AG04450 (cell line): ENCODE data around the gene CDC5L. TPM values are rescaled to one million over a fixed set of nuclear protein-coding genes. Genes with fewer than 3 reads are reported as not detected.

Experiments used
- CTCF ChIA-PET: fragments of 300-600, 350-600 bp; formaldehyde crosslinking; extraction: SDS; loops from one replicate; lab custom pipeline; 2022; ENCODE audit warnings: antibody characterized with exemption, inconsistent platforms; lab: Charles Lee
- POLR2A ChIA-PET: fragments of 350-600 bp; formaldehyde crosslinking; extraction: SDS; loops from one replicate; lab custom pipeline; 2021; ENCODE audit warnings: antibody characterized with exemption, inconsistent platforms; lab: Yijun Ruan, JAX
- DNase-seq: peaks from one replicate; pipeline ENCODE4 v3.0.0-alpha.2; 2011; ENCODE audit warnings: low read depth, low spot score
- H3K27ac ChIP-seq: one replicate; pipeline ENCODE4 v1.5.1; 2012; ENCODE audit warnings: low read depth, low read length, control low read depth
- H3K27me3 ChIP-seq: one replicate; pipeline ENCODE4 v1.6.0; 2012; ENCODE audit warnings: low read length; ENCODE audit not compliant: control insufficient read depth, insufficient read depth
- H3K4me3 ChIP-seq: 2 replicates; pipeline ENCODE4 v1.5.1; 2011; ENCODE audit warnings: mild to moderate bottlenecking, low read depth, low read length, control low read depth
- H3K9me3 ChIP-seq: 2 replicates; pipeline ENCODE4 v1.5.1; 2012; ENCODE audit warnings: low read length; ENCODE audit not compliant: control insufficient read depth, insufficient read depth
- polyA plus RNA-seq: library from polyadenylated mRNA; depleted of rRNA; stranded (reverse); fragments of >200 nt; gene quantifications from 2 replicates; pipeline ENCODE4 v1.2.3, GENCODE V29; 2011
- TF ChIP-seq, protein P1 (sequence below): IDR thresholded peaks from 2 replicates; pipeline ENCODE4 v1.5.1; 2011; ENCODE audit warnings: low read depth, low read length, control low read depth, inconsistent platforms

The CDC5L gene
- polyA plus RNA-seq, 1 experiment: 22.4 TPM

DNA sequence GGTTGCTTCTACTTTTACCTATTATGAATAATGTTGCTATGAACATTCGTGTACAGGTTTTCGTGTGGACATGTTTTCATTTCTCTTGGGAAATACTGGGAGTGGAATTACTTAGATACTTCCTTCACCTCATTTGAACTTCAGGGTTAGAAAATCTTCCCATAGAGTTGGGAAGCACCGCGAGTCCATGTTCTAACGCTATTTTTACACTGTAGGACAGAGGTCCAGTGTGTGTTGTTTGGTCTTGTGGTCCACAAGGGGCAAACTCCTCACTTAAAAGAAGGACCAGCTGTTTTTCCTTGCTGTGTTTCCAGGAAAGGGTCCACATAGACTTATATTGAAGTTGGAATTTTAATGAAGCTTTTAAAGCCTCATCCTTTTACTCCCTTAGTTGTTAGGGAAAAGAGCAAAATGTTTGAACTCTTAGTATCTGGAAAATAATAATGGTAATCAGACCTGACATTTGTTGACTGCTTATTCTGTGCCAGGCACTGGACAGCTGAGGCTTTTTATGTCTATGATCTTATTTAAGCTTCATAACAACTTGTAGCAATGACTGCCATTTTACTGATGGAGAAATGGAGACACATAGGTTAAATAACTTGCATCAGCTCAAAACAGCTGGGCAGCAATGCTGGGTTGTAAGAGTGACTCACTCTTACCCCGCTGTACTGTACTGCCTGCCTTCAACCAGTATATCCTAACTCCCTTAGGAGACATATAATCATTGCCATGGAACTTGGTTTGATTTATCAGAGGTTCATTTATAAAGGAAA, 52.0 kb downstream of the CDC5L start:
- CTCF ChIA-PET: interaction anchor here (0.7 to 2.1 kb wide), 6 partner anchors 8 to 216 kb away, joined by 3 to 27 read pairs (median 4); no protein-coding TSS in a partner anchor
- POLR2A ChIA-PET: interaction anchor here (1.1 kb wide), 1 partner anchor 11 kb away, joined by 8 read pairs; no protein-coding TSS in a partner anchor
- no peaks in the 10 kb centered on the region for H3K27me3 ChIP-seq
- H3K9me3 ChIP-seq: peaks cover 5% of the 10 kb centered on the region
- H3K27ac ChIP-seq: no peak overlapping the region
- H3K4me3 ChIP-seq: no peak overlapping the region
- DNase-seq: peak; percentile 44
- TF ChIP-seq, protein P1, sequence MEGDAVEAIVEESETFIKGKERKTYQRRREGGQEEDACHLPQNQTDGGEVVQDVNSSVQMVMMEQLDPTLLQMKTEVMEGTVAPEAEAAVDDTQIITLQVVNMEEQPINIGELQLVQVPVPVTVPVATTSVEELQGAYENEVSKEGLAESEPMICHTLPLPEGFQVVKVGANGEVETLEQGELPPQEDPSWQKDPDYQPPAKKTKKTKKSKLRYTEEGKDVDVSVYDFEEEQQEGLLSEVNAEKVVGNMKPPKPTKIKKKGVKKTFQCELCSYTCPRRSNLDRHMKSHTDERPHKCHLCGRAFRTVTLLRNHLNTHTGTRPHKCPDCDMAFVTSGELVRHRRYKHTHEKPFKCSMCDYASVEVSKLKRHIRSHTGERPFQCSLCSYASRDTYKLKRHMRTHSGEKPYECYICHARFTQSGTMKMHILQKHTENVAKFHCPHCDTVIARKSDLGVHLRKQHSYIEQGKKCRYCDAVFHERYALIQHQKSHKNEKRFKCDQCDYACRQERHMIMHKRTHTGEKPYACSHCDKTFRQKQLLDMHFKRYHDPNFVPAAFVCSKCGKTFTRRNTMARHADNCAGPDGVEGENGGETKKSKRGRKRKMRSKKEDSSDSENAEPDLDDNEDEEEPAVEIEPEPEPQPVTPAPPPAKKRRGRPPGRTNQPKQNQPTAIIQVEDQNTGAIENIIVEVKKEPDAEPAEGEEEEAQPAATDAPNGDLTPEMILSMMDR: no peak

DNA sequence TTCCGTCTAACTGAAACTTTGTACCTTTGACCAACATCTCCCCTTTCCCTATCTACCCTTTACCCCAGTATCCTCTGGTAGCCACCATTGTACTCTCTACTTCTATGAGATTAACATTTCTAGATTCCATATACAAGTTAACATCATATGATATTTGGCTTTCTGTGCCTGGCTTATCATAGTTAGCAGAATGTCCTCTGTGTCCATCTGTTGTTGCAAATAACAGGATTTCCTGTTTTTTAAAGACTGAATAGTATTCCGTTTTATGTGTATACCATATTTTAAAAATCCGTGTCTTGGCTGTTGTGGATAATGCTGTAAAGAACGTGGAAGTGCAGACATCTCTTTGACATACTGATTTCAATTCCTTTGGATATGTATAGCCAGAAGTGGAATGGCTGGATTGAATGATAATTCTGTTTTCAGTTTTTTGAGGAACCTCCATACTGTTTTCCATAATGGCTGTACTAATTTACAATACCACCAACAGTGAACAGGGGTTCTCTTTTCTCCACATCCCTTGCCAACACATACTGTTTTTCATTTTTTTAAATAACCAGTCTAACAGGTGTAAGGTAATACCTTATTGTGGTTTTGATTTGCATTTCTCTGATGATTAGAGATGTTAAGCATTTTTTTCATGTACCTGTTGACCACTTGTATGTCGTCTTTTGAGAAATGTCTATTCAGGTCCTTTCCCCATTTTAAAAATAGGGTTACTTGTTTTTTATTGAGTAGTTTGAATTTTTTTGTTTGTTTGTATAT, 53.8 kb downstream of the CDC5L start:
- no peak for DNase-seq
- TF ChIP-seq, protein P1: no peak
- H3K27ac ChIP-seq: no peak overlapping the region
- ChIA-PET CTCF (interaction anchor here (1.6 to 6.4 kb wide), 4 partner anchors 10 to 29 kb away, joined by 4 to 64 read pairs (median 18); no protein-coding TSS in a partner anchor), POLR2A (no interaction called here)
- peaks cover 5% of the 10 kb centered on the region for H3K9me3 ChIP-seq
- no peaks in the 10 kb centered on the region for H3K27me3 ChIP-seq
- H3K4me3 ChIP-seq: no peak overlapping the region

DNA sequence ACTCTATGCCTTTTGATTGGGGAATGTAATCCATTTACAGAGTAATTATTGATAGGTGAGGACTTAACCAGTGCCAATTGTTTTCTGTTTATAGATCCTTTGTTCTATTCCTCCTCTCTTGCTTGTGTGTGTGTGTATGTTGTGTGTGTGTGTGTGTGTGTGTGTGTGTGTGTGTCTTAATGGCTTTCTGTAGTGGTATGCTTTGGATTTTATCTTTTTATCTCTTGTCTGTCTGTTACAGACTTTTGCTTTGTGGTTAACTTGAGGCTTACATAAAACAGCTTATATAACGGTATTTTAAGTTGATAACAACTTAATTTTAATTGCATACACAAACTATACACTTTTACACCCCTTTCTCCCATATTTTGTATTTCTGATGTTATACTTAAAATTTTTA, 54.7 kb downstream of the CDC5L start:
- TF ChIP-seq, protein P1: no peak
- no peak overlapping the region for H3K27ac ChIP-seq
- H3K27me3 ChIP-seq: no peaks in the 10 kb centered on the region
- ChIA-PET POLR2A (no interaction called here), CTCF (interaction anchor here (0.7 to 6.4 kb wide), 2 partner anchors 12 to 1288 kb away, joined by 5 to 64 read pairs; no protein-coding TSS in a partner anchor)
- no peak overlapping the region for H3K4me3 ChIP-seq
- DNase-seq: no peak
- H3K9me3 ChIP-seq: peaks cover 5% of the 10 kb centered on the region

DNA sequence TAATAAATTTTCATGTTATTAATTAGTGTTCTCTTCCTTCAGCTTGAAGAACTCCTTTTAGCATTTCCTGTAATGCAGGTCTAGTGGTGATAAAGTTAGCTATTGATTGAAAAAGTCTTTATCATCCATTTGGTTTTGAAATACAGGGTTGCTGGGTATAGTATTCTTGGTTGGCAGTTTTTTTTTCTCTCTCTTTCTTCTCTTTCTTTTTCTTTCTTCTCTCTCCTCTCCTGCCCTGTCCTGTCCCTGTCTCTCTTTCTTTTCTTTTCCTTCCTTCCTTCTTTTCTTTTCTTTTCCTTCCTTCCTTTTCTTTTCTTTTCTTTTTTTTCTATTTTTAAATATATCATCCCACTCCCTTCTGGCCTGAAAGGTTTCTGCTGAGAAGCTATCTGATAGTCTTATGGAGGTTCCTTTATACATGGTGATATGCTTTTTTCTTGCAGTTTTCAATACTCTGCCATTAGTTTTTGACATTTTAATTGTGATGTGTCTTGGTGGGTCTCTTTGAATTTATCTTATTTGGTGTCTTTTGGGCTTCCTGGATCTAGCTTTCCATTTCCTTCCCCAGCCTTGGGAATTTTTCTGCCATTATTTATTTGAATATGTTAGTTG, 55.4 kb downstream of the CDC5L start:
- H3K9me3 ChIP-seq: peaks cover 5% of the 10 kb centered on the region
- no peak for DNase-seq
- TF ChIP-seq, protein P1: no peak
- ChIA-PET CTCF (interaction anchor here (6.4 kb wide), 1 partner anchor 13 kb away, joined by 64 read pairs; no protein-coding TSS in a partner anchor), POLR2A (no interaction called here)
- no peaks in the 10 kb centered on the region for H3K27me3 ChIP-seq
- H3K27ac ChIP-seq: no peak overlapping the region
- no peak overlapping the region for H3K4me3 ChIP-seq
